Measurements from ENCODE around the gene STAM2.

GRCh38 chr2:152098496-152099366 is 76.8 kb downstream of the STAM2 start, which contains the start of gene CACNB4:
- TF ChIP-seq YY1 (IDR thresholded peaks at IDR 0.05; ENCODE audit: low read depth): no peak
- no peak for TF ChIP-seq REST (IDR thresholded peaks at IDR 0.05; ENCODE audit: low read depth)
- TF ChIP-seq EP300 (IDR thresholded peaks at IDR 0.05; ENCODE audit: borderline replicate concordance): no peak
